ENCODE results near the gene NPBWR2.

Gene NPBWR2

DNA sequence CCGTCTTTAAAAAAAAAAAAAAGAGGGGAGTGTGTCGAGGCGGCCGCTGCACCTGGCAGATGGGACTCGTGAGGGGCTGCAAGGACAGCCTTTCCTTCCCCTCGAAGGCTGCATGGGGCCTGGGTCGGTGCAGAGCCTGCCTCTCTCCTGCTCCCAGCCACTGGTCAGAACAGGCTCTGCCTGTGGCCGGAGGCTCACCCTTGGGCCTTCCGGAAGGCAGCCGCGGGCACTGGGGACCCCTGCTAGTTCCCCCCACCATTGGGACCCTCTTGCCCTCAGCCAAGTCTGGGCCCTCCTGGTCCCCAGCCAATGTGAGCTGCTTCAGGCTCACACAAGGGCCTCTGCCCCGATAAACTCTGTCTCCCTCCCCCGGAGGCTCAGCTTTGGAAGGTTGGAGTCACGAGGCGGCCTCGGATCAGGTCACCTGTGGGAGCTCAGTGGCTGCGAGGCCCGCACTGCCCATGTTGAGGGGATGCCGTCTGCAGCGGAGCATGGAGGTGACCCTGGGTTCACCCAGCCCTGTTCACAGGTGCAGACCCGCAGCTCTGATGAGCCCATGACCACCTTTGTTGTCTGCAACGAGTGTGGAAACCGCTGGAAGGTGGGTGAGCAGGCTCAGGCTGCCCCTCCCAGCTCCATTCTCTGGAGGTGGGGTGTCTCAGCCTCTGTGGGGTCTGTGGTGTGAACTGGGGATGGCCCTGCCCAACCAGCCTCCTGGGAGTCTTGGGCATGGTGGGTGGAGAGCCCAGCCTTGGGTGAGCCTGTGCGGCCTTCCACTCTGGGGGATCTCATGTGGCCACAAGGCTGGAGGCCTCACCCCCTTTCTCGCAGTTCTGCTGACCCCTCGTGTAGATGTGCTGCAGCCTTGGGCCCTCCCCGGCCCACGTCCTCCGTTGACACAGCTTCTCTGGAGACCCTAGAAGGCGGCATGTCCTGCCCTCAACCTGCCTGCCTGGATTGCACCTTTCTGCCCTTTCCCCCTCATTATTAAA lies 35.7 kb downstream of the NPBWR2 start:
- DNase-seq (ENCODE audit: low read depth) = no peak
- no peak overlapping the region for H3K4me3 ChIP-seq (ENCODE audit: low read length)
- TF ChIP-seq, protein P1, sequence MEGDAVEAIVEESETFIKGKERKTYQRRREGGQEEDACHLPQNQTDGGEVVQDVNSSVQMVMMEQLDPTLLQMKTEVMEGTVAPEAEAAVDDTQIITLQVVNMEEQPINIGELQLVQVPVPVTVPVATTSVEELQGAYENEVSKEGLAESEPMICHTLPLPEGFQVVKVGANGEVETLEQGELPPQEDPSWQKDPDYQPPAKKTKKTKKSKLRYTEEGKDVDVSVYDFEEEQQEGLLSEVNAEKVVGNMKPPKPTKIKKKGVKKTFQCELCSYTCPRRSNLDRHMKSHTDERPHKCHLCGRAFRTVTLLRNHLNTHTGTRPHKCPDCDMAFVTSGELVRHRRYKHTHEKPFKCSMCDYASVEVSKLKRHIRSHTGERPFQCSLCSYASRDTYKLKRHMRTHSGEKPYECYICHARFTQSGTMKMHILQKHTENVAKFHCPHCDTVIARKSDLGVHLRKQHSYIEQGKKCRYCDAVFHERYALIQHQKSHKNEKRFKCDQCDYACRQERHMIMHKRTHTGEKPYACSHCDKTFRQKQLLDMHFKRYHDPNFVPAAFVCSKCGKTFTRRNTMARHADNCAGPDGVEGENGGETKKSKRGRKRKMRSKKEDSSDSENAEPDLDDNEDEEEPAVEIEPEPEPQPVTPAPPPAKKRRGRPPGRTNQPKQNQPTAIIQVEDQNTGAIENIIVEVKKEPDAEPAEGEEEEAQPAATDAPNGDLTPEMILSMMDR (conservative IDR thresholded peaks at IDR 0.05; ENCODE audit: low read depth, low read length) = no peak

DNA sequence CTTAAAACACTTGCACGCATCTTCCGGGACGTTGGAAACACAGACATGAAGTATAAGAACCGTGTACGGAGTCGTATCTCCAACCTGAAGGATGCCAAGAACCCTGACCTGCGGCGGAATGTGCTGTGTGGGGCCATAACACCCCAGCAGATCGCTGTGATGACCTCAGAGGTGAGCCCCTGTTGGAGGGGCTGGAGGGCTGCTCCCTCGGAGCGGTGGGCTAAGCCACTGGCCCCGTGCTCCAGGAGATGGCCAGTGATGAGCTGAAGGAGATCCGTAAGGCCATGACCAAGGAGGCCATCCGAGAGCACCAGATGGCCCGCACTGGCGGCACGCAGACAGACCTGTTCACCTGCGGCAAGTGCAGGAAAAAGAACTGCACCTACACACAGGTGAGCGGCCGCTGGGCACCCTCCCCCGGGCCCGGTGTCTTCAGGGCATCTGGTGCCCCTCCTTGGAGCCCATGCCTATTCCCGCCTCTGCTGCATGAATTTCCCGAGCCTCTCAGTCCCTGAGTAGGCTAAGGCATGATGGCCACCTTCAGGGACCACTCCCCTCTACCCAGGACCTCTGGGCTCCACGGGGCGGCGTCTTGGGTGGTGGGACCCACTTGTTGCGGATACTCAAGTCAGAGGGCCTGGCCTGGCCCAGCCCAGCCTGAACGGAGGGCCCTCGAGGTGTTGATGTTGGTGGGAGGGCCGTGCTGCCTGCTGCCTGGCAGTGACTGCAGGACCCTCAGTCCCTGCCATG lies 36.9 kb downstream of the NPBWR2 start:
- no peak overlapping the region for H3K4me3 ChIP-seq (ENCODE audit: low read length)
- no peak for DNase-seq (ENCODE audit: low read depth)
- TF ChIP-seq, protein P1 (conservative IDR thresholded peaks at IDR 0.05; ENCODE audit: low read depth, low read length) = no peak

DNA sequence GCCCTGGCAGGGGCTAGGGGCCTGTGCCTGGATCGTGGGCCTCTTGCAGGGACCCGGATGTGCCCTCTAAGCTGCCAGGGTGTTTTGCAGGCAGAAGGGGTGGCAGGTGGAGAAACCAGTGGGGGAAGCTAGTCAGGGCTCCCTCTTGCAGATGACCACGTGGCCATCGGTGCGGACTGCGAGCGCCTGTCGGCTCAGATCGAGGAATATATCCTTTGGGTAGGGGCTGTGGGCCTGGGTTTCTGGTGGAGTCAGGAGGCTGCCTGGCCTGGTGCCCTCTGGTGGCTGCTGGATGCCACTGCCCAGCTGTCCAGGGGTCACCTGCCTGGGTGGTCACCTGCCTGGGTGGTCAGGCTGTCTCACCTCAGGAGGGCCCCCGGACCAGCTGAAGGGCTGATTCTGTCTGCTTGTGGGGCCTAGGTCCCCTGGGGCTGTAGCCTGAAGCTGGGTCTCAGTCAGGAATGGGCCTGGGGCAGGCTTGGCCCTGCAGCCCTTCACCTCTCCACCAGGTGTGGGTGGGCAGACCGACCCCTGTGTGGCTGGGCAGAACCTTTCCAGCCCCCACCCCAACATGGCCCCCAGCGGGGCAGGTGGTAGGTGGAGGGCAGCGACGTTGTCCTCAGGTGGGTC lies 37.6 kb downstream of the NPBWR2 start:
- no peak for DNase-seq (ENCODE audit: low read depth)
- H3K4me3 ChIP-seq (ENCODE audit: low read length) = no peak overlapping the region
- TF ChIP-seq, protein P1 (conservative IDR thresholded peaks at IDR 0.05; ENCODE audit: low read depth, low read length) = peak; percentile 94

DNA sequence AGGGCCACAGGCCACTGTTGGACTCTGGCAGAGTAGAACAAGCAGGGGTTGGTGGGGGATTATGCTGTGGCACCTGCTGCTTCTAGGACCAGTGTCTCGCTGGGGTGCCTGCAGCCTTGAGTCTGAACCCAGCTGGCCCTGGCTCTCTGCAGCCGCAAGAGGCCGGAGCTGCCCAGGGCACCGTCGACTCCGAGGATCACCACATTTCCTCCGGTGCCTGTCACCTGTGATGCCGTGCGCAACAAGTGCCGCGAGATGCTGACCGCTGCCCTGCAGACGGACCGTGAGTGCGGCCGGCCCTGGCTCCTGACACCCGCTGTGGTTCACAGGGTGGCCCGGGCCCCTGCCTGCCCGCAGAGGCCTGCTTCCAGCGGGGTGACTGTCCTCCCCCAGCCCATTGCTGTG lies 38.2 kb downstream of the NPBWR2 start:
- no peak for DNase-seq (ENCODE audit: low read depth)
- TF ChIP-seq, protein P1 (conservative IDR thresholded peaks at IDR 0.05; ENCODE audit: low read depth, low read length) = no peak
- no peak overlapping the region for H3K4me3 ChIP-seq (ENCODE audit: low read length)

DNA sequence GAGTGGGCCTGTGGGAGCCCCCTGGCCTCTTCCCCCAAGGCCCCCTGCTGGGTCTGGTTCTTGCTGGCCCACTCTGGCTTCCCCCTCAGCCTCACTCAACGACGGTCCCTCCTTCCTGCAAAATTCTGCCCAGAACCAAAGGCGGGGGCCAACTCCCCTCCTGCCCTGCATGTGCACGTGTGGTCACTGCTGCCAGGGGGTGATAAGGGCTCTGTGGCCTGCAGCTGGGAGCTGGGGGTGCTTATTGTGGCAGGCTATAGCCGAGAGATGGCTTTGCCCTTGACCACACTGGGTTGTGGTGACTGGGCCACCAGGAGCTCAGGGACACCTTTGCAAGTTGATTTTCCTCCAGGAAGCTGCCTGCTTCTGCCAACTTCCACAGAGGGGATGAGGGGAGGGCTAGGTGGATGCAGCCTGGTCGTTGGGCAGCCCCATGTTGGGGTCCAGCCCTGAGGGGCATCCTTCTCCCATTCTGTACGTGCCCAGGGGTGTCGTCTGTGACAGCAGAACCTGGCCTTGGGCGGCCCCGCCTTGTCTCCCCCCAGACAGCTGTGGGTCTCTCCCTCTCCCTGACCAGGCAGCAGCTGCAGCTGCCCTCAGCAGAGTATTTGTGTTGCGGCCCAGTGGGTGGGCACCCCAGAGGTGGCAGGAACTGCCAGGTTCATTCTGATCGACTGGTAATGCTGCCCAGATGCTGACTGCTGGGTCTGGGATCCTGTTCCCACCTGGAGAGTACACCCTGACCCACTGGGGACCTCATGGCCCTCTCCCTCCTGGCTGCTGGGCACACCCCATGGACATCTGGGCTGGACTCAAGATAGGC lies 38.8 kb downstream of the NPBWR2 start:
- no peak for DNase-seq (ENCODE audit: low read depth)
- no peak overlapping the region for H3K4me3 ChIP-seq (ENCODE audit: low read length)
- TF ChIP-seq, protein P1 (conservative IDR thresholded peaks at IDR 0.05; ENCODE audit: low read depth, low read length) = no peak

DNA sequence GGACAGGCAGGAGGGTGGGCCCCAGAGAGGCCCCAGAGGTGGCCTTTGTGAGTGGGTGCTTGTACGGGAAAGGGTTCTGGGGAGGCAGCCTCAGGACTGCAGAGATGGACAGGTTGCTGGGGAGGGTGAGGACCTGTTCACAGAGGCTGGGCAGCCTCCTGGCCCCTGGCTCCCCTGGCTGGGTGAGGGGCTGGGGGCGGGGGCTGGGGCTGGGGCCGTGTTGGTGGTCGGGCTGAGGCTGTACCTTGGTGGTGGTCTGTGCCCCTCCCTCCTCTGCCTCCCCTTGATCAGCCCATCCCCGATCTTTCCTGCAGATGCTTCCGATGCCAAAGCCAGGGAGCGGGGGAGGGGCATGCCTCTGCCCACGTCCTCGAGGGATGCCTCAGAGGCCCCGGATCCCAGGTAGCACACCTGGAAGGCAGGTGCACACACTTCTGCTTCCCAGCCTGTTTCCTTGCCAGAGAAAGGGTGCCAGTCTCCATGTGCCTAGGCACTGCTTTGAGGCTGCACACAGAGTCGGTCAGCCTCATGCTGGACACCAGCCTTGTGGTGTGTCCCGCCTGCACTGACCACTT lies 39.5 kb downstream of the NPBWR2 start:
- DNase-seq (ENCODE audit: low read depth) = no peak
- no peak overlapping the region for H3K4me3 ChIP-seq (ENCODE audit: low read length)
- TF ChIP-seq, protein P1 (conservative IDR thresholded peaks at IDR 0.05; ENCODE audit: low read depth, low read length) = no peak
